HG02973 (cell line): ENCODE data around the gene ASIC2.

Experiments used
- ATAC-seq: cut with Tn5 transposase; IDR thresholded peaks from one replicate; pipeline ENCODE4 v1.9.1; 2021; ENCODE audit warnings: moderate library complexity; ENCODE audit not compliant: unreplicated experiment

The ASIC2 gene

DNA sequence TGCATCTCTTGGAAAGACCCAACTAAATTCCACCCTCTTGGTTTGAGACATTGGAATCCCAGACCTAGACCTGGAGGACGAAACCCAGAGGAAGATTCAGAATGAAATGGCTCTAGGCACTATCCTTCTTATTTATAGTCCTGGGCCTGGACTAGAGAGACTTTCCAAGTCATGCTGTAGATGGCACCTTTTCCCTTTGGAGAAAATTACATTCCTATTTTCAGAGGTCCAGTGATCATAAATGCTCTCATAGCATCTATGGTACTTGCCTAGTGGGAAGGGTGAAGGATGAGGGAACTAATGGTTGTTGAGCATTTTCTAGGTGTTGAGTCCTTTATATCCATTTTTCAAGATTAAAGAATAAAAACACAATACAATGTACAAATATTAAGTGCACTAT lies 264.3 kb downstream of the ASIC2 start:
- ATAC-seq, result no peak

DNA sequence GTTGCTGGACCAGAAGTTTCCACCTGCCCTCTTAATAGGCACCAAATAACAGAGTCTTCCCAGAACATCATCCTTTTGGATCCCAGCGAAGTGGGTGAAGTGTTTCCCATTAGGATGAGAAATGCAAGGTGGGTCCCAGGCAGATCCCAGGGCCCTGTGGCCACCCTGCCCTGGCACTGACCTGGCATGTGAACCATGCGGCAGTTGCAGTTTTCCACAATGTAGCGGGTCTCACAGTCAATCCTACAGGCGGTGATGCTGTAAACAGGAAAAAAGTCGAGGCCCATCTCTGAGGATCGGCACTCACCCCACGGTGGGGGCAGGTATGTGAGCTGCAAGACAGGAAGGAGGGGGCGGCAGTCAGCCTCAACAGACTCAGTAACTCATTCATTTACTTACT lies 265.0 kb downstream of the ASIC2 start:
- no peak for ATAC-seq

DNA sequence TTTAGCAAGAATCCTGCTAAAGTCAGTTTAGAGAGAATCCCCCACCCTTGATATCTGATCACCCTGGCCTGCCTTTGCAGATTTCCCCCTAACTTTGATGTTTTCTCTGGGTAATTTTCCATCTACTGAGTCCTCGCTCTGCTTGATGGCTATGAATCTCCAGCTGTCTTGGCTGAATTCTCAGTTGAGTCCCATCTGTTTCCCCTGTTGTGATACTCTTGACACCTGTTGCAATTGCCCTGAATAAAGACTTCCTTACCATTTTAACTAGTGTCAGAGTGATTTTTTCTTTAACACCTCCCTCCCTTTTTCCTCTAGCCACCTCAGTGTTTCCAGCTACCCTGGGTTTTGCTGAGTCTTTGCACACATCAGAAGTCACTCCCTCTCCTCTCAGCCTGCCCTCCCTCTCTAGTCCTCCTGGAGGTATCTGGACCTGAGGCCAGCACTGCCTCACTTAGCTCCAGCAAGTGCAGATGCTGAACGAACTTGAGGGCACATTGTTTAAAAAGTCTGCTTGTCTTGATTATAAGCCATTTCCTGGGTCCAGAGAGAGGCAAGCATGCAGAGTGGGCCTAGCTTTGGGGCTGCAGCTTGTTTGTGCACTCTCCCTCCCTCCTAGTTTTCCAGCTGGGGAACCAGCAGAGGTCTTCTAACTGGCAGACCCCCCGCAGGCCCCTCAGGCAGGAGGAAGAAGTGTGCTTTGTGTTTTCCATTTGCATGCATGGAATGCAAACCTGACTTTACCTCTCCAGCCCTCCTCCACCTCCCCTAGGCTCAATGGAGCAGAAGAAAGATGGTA lies 268.2 kb downstream of the ASIC2 start:
- no peak for ATAC-seq

DNA sequence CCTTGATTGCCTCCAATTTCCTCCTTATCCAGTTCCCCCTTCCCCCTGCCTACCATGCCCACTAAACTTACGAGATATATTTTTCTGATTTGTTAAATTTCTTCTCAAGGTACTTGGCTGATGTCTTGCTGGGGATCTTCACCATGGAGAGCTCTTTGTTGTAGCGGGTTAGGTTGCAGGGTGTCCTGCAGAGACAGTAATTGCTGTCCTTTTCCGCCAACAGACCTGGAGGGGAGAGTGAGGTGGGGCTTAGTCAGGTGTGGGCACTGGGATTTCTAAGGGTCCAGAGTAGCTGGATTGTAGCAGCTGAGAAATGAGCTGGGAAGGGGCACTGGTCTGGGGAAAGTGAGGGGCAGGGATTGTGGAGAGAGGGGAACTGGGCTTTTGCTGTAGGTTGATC lies 269.3 kb downstream of the ASIC2 start:
- no peak for ATAC-seq

DNA sequence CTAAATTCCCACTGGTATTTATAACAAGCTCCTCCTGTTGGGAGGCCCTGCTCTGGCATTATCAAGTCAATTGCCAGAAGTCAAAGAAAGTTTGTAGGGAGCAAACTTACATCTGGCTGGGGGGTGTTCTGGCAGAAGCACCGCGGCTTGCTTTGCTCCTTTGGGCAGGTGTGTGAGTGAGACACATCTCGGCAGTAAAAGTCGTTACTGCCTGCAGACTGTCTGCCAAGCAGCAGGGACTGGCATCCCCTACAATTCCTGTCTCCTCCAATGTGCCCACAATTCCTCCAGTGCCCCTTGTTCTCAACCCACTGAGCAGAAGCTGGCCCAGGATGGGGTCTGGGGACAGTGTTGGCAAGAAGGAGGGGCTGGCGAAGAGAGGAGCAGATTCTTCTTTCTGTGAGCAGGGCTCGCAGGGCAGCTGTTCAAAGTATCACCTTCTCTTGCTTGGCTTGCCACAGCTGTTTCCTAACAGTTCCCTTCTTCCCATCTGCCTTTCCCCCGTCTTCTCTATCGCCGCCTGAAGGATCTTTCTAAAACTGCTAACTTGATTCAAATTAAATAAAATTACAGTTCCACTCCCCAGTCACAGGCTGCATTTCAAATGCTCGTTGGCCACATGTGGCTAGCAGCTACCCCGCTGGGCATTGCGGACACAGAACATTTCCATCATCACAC lies 271.2 kb downstream of the ASIC2 start:
- no peak for ATAC-seq

DNA sequence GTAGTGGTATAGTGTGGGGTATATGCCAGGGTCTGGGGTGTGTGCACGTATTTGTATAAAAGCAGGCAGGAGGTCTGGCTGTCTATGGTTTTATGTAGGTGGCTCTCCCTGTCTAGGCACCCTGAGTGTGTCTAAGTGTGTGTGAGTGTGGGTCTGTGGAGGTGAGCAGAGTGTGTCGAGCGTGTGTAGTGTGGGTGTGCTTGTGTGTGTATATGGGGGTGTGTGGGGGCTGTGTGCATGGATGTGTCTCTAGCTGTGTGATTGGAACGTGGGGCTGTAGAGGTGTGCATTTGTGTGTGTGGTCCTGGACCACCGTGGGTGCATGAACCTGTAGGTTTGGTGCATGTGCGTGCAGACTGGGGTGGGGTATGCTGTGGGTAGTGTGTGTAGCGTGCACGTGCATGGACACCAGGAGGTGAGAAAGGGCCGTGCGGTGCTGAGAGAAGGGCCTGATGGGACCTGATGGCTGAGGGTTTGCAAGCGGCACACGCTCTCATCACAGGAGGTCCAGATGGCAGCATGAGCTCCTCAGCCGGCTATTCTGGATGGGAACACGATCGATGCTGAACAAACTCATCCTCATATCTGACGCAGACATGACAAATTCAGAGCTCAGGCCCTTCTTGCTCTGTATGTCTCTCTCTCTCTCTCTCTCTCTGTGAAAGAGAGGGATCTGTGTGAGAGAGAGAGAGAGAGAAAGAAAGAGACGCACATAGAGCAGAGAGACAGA lies 273.8 kb downstream of the ASIC2 start:
- no peak for ATAC-seq

DNA sequence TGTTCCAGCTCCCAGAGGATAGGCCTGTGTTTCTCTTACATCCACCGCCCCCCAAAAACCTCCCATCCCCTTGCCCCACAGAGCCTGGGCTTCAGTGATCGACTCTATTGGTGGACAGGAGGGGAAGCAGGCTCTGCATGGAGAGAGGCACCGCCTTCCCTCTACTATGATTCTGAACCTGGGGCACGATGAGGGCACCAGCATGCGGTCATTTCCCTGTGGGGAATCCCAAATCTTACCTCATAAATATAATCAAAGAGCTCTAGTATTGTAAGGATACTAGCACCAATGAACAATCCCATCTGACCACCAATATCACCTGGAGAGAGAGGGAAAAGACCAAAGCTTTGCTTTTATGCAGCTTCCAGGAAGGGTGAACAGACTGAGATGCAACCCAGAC lies 275.7 kb downstream of the ASIC2 start:
- ATAC-seq, result no peak

DNA sequence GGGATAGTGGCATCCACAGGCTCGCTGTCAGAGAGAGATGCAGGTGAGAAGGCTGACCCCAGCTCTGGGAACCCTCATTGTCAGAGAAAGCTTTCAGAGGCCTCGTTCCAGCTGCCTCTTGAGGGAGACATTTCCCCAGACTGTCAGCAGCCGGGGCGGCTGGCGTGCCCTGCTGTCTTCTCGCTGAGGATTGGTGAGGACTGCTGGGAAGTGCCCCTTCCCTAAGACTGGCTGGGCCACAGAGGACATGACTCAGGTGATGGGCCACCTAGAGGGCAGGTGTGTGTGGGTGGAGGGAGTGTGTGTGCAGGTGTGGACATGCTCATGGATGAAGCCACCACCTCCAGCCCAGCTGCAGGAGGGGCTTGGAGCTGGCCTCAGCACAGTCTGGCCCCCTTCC lies 276.2 kb downstream of the ASIC2 start:
- no peak for ATAC-seq

DNA sequence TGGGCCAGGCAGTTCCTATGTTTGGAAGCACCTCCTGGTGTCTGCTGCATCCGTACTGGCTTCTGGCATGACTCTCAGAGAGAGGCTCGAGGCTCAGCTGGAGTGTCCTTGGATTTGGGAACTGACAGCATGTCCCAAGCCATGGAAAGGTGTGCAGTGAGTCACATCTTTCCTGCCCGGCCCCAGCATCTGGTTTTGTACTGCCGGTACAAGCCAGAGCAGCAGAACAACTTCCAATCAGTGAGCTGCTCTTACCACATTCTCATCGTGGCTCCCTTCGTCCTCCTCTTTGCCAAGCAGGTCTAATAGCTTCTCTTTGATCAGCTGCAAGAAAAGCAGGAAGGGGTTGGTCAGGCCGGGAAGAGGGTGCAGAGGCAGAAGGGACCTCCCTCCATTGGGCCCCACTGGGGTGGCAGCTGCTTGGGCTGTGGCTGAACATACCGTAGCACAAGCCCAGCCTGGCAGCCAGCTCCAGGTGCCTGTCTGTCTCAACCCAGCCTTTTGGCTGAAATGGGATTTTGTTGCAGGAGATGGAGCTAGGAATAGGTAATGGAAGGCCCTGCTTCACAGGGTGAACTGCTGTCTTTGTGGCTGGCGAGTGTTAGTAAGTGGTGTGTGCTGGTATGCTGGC lies 277.3 kb downstream of the ASIC2 start:
- no peak for ATAC-seq

DNA sequence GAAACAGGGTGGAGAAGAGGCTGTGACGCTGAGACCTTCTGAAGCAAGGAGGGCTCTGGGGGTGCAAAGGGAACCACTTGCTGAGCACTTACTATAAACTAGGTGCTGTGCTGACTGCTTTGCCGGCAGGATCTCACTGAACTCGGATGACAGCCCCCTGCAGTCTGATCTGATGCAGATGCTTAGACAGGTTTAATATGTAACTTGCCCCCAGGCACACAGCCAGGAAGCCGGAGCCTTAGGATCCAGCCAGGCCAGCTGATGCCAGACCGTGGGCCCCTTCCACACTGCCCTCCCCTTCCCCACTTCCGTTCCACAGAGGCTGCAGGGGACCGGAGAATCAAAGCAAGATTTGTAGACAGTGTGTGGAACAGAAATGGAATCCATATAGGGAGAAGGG lies 278.3 kb downstream of the ASIC2 start:
- no peak for ATAC-seq

DNA sequence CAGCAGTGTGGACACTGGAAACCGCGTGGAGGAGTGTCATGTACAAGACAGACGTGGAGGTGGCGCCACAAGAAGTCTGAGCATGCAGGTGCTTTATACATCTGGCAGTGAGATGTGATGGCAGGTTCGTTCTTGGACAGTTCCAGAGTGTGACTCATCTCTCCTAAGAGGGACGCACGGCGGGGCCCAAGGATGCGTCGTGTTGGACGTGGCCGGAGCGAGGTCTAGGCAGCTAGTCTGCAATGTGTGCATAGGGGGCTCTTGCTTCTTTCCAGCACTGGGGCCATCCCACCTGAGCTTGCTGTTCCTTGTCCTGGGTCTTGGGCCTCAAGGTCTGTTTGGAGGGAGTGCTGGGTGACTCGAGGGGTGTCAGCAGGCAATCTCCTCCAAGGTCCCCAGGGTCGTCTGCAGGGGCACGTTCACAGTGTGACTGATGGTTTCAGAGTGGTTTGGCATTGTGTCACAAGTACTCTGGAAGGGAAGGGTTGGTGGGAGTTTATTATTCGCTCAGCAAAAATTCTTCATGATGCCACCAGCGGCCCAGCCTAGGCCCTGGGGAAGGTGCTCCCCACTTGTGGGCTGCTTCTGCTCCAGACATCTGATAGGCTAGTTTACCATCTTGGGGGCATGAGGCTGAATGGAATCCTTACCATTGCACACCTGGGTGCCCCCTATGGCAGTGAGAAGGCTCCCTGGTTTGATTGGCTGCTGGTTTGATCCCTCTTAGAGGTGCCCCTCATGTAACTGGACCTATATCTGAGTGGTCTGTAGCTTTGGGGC lies 279.3 kb downstream of the ASIC2 start:
- no peak for ATAC-seq

DNA sequence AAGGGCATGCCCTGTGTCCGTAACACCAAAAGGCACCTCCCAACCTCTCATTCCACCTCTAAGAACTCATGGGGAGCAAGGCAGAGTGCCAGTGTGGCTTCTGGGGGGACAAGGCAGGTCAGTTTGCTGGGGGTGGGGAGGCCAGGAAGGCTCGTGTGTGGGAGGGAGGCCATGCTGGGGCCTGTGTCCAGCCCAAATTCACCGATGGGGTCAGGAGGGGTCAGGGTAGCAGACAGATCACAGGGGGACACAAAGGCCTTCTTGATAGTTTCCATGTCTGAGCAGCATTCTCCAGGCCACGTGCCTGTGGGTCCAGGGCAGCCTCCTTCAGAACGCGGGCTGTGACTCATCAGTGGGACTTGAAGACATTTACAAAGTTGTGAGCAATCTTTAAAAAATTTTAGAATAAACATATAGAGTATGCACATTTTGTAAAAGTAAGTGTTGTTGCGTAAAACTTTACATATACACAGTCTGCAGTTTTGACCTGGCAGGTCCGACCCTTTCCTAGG lies 280.5 kb downstream of the ASIC2 start:
- no peak for ATAC-seq

DNA sequence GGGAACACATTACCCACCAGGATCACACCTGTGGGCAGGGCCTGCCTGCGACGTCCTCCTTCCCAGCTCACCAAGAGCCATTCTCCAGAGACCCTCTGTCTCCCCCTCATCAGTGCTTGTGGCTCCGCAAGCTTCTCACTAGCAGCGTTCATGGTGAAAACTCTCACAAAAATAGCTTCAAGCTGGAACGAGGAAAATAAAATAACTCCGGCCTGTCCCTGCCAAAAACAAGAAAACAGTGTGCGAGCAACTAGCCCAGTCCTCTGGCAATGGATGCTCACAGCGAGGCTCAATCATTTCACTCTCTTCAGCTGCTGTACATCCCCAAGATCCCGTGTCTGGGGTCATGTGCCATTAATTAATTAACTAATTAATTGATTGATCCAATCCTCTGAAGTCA lies 283.5 kb downstream of the ASIC2 start:
- no peak for ATAC-seq

DNA sequence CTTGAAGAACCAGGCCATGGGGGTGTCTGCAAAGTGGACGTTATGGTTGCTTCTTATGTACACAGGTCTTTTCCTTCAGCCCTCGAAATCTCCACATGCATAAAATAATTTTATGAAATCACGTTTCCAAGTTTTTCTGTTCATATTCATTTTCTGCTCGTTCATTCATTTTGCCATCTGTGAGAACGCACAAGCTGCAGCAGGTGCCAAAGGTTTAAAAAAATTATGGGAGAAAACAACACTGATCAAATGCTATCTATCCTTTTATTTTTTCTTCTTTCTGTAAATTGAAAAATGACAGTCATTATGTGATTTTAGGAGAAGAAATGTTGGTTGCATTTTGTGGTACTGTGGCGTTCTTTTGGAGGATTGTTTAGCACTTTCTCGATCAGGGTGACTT lies 285.9 kb downstream of the ASIC2 start:
- ATAC-seq, result no peak

DNA sequence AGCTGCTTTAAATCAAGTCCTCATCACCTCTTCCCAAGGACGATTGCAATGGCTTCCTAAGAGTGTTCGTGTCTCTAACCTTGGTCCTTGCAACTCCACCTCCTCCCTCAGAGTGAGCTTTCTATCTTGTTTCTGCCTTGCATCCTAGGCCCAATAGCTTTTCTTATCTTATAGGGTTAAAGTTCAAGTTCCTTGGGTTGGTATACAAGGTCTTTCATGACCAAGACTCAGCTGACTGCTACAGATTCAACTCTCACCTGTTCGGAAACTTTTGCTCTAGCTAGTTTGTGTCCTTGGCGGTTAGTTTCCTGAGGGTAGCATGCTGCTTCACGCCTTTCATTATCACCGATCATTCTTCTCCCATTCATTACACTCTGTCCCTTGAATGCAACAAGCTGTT lies 290.8 kb downstream of the ASIC2 start:
- ATAC-seq, result no peak

DNA sequence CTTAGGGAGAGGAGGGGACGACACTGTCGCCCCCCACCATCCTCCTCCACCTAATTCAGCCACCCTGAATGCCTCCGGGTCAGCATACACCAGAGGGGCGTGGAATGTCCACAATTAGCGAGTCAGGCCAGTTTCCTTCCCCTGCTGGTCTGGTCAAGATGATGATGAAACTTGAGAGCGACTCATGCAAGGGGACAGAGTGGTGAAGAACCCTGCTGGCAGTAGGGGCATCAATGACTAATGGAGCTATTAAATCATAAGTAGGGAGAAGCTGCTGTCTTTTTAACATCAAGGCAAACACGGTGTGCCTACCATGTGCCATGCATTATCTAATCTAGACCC lies 294.2 kb downstream of the ASIC2 start:
- no peak for ATAC-seq

DNA sequence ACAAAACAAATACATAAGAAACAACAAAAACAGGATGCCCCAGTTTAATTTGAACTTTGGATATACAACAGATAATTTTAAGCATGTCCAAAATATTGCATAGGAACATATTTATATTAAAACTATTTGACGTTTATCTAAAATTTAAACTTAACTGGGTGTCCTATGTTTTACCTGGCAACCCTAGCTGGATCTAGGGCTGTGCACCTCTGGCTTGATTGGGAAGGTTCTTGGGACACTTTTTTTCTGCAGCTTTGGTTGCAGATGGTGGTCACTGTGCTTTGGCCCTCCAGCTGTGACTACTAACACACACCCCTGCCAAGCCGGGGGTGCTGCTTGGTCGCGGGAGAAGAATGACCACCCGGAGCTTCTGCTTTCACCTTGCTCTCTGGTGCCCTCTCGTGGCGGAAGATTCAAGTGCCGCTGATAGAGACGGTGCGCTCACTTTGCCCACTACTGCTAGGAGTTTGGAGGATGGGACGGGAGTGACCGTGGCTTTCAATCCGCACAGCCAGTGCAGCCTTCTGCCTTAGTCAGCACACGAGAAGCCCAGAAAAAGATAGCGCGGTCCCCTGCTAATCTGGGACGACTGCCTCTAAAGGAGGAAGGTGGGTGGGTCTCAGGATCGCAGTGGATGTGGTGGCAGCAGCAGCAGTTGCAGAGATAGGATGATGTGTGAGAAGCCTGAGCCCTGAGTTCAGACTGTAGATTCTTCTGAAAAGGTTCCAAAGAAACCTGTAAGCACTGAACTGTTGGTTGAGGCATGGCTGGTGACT lies 294.8 kb downstream of the ASIC2 start:
- ATAC-seq, result no peak

DNA sequence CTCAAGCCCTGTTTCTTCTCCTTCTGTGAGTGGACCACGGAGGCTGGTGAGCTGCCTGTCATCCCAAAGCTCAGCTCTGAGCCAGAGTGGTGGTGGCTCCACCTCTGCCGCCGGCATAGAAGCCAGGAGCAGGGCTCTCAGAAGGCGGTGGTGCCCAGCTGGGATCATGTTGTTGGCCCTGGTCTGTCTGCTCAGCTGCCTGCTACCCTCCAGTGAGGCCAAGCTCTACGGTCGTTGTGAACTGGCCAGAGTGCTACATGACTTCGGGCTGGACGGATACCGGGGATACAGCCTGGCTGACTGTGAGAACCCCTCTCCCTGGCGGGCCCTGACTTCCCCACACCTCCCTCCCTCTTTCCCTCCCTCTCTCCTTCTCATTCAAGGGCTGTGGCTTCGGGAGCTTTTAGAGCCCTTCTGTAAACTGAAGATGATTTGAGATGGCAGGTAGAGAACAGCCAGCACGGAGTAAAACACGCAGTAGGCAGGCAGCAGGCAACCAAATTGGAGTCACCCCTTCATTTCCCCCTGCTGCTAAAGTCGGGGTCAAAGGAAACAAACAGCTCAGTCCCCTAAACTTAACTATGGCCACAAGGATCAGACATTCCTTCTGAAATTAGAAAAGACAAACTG lies 297.6 kb downstream of the ASIC2 start:
- ATAC-seq, result no peak

DNA sequence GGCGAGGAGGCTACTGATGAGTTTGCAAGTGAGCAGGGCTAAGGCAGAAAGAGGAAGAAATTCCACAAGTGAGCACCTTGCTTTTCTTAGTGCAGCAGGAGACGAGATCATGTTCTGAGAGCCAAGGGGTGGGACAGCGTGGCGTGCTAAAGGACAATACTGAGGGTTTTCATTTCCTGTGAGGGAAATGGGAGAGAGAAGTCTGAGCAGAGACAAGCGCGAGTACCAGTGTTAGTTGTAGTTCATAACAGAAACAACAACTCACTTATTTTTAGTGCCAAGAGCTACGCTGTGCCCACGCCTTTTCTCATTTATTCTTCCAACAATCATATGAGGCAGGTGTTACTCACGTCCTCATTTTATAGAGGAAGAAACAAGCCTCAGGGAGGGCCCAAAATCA lies 299.1 kb downstream of the ASIC2 start:
- no peak for ATAC-seq
